ENCODE measurements around the gene CRTAP. TPM values are rescaled to one million over a fixed set of nuclear protein-coding genes. Genes with fewer than 3 reads are reported as not detected.

CRTAP gene
- total and polyA plus RNA-seq, 2 of the 13 experiments (the other 11 are each of a cell fraction or from before 2014, with no cell fraction given) = 54.2 to 119 TPM

DNA sequence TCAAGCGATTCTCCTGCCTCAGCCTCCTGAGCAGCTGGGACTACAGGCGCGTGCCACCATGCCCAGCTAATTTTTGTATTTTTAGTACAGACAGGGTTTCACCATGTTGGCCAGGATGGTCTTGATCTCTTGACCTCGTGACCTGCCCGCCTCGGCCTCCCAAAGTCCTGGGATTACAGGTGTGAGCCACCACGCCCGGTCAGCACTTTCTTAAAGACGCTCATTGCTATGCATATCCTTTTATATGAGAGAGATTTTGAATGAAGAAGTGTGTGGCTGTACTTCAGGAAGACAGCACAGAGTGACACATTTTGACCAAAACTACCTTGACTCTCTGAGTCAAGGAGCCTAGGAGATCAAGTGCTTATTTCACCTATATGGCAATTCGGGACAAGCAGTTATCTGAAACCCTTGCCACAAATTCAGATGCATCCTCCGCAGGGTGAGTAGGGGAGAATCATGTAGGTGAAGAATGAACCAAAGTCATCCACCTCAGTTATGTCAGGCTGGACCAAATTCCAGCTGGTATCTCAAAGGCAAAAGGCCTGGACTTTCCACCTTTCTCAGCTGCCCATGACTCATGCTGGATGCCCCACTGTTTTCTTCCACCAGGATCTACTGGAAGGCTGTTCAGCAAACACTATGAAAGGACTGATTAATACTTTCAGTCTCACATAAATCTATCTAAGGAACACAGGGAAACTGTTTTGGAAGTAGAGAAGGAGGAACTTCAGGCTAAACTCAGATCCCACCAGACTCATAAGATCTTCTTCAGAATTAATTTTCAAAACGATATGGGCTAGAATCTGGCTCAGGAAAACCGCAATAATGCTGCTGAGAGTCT lies 72.9 kb downstream of the CRTAP start (continued):
- TF ChIP-seq, protein P1, sequence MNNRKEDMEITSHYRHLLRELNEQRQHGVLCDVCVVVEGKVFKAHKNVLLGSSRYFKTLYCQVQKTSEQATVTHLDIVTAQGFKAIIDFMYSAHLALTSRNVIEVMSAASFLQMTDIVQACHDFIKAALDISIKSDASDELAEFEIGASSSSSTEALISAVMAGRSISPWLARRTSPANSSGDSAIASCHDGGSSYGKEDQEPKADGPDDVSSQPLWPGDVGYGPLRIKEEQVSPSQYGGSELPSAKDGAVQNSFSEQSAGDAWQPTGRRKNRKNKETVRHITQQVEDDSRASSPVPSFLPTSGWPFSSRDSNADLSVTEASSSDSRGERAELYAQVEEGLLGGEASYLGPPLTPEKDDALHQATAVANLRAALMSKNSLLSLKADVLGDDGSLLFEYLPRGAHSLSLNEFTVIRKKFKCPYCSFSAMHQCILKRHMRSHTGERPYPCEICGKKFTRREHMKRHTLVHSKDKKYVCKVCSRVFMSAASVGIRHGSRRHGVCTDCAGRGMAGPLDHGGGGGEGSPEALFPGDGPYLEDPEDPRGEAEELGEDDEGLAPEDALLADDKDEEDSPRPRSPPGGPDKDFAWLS (CRISPR knock-in tag; IDR thresholded peaks at IDR 0.05; ENCODE audit: borderline replicate concordance) = no peak
- no peak for TF ChIP-seq ZKSCAN5 (CRISPR knock-in tag; IDR thresholded peaks at IDR 0.05)
- no peak for TF ChIP-seq ZNF749 (CRISPR knock-in tag; IDR thresholded peaks at IDR 0.05; ENCODE audit: borderline replicate concordance)
- TF ChIP-seq GABPB1 (CRISPR knock-in tag; IDR thresholded peaks at IDR 0.05) = no peak
- TF ChIP-seq KDM1A (CRISPR knock-in tag; IDR thresholded peaks at IDR 0.05) = no peak
- peak; percentile 92 for TF ChIP-seq JUN (CRISPR knock-in tag; IDR thresholded peaks at IDR 0.05)
- TF ChIP-seq KMT2A (CRISPR knock-in tag; IDR thresholded peaks at IDR 0.05) = no peak
- TF ChIP-seq SOX5 (CRISPR knock-in tag; IDR thresholded peaks at IDR 0.05; ENCODE audit: borderline replicate concordance) = peak; percentile 53; the same call in 1 of the 2 replicates
- no peak for TF ChIP-seq HCFC1 (IDR thresholded peaks at IDR 0.05; ENCODE audit: low read depth, low read length)
- TF ChIP-seq, protein P2, sequence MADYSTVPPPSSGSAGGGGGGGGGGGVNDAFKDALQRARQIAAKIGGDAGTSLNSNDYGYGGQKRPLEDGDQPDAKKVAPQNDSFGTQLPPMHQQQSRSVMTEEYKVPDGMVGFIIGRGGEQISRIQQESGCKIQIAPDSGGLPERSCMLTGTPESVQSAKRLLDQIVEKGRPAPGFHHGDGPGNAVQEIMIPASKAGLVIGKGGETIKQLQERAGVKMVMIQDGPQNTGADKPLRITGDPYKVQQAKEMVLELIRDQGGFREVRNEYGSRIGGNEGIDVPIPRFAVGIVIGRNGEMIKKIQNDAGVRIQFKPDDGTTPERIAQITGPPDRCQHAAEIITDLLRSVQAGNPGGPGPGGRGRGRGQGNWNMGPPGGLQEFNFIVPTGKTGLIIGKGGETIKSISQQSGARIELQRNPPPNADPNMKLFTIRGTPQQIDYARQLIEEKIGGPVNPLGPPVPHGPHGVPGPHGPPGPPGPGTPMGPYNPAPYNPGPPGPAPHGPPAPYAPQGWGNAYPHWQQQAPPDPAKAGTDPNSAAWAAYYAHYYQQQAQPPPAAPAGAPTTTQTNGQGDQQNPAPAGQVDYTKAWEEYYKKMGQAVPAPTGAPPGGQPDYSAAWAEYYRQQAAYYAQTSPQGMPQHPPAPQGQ (CRISPR knock-in tag; IDR thresholded peaks at IDR 0.05; ENCODE audit: borderline replicate concordance) = no peak
- TF ChIP-seq, protein P3, sequence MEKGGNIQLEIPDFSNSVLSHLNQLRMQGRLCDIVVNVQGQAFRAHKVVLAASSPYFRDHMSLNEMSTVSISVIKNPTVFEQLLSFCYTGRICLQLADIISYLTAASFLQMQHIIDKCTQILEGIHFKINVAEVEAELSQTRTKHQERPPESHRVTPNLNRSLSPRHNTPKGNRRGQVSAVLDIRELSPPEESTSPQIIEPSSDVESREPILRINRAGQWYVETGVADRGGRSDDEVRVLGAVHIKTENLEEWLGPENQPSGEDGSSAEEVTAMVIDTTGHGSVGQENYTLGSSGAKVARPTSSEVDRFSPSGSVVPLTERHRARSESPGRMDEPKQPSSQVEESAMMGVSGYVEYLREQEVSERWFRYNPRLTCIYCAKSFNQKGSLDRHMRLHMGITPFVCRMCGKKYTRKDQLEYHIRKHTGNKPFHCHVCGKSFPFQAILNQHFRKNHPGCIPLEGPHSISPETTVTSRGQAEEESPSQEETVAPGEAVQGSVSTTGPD (CRISPR knock-in tag; IDR thresholded peaks at IDR 0.05) = no peak
- TF ChIP-seq, protein P4, sequence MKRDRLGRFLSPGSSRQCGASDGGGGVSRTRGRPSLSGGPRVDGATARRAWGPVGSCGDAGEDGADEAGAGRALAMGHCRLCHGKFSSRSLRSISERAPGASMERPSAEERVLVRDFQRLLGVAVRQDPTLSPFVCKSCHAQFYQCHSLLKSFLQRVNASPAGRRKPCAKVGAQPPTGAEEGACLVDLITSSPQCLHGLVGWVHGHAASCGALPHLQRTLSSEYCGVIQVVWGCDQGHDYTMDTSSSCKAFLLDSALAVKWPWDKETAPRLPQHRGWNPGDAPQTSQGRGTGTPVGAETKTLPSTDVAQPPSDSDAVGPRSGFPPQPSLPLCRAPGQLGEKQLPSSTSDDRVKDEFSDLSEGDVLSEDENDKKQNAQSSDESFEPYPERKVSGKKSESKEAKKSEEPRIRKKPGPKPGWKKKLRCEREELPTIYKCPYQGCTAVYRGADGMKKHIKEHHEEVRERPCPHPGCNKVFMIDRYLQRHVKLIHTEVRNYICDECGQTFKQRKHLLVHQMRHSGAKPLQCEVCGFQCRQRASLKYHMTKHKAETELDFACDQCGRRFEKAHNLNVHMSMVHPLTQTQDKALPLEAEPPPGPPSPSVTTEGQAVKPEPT (CRISPR knock-in tag; IDR thresholded peaks at IDR 0.05; ENCODE audit: low read depth) = no peak
- no peak for TF ChIP-seq FOXC1 (CRISPR knock-in tag; IDR thresholded peaks at IDR 0.05; ENCODE audit: borderline replicate concordance)
- no peak for TF ChIP-seq ZBTB21 (CRISPR knock-in tag; IDR thresholded peaks at IDR 0.05)
- no peak for TF ChIP-seq ZNF546 (CRISPR knock-in tag; conservative IDR thresholded peaks at IDR 0.05)
- no peak for TF ChIP-seq SRF (IDR thresholded peaks at IDR 0.05; ENCODE audit: low read depth, low read length)
- TF ChIP-seq ZNF510 (CRISPR knock-in tag; IDR thresholded peaks at IDR 0.05; ENCODE audit: low read depth) = 0 out of 2 replicates have a peak, but pooled peaks have one; percentile 37
- TF ChIP-seq CREB1 (IDR thresholded peaks at IDR 0.05) = no peak
- no peak for TF ChIP-seq CREB1 (CRISPR knock-in tag; IDR thresholded peaks at IDR 0.05)
- TF ChIP-seq, protein P5, sequence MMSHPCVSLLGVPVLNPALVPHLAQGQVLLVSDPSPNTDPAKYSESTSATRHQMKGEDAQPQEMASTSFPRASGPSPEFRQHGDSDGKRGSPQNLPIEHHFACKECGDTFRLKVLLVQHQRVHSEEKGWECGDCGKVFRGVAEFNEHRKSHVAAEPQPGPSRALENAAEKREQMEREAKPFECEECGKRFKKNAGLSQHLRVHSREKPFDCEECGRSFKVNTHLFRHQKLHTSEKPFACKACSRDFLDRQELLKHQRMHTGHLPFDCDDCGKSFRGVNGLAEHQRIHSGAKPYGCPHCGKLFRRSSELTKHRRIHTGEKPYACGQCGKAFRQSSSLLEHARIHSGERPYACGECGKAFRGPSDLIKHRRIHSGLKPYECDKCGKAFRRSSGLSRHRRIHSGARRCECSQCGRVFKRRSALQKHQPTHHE (CRISPR knock-in tag; IDR thresholded peaks at IDR 0.05; ENCODE audit: borderline replicate concordance) = no peak
- TF ChIP-seq CBX1 (IDR thresholded peaks at IDR 0.05; ENCODE audit: low read depth) = peak; percentile 24
- TF ChIP-seq FOXJ3 (CRISPR knock-in tag; IDR thresholded peaks at IDR 0.05; ENCODE audit: borderline replicate concordance) = peak; percentile 34; the same call in 1 of the 2 replicates

All from HepG2 (cell line).